ENCODE results near the gene SYNPO.

Gene SYNPO

DNA sequence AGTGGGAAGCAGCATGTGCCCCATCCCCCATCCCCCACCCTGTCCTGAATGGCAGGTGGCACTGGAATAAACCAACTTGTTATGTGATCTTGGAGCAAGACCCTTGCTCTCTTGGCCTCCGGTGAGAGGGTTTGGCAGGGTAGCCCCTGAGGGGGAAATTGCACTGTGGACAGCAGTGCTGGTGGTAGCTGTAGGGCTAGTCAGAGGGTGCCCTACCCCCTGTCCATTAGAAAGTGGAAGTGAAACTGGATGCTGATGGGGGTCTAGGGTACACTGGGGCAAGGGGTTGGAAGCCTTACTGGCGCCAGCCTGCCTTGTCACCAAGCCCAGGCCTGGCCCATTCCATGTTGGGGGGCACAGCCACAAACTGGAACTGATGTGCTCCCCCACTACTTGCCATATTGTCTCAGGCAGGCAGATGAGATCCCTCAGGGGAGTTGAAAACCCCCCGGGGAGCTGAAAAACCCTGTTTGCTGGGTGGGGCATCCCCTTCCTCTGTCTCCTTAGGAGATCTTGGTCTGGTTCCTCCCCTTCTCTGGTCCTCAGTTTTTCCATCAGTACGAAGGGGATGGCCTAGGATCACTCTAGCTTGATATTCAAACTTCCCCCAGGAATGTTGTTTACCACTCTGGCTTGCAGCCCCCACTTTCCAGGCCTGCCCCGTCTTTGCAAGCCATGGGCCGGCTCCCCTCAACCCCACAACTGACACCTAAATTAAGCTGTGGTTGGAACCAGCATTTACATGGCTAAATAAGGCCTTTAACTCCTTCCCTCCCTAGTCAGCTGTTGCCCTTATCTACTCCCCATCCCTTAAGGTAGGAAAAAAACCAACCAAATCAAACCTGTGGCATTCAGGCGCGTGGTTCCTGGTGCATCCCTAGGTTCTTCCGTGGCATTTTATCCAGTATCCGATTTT, 14.4 kb upstream of the SYNPO start:
- no peak for DNase-seq

DNA sequence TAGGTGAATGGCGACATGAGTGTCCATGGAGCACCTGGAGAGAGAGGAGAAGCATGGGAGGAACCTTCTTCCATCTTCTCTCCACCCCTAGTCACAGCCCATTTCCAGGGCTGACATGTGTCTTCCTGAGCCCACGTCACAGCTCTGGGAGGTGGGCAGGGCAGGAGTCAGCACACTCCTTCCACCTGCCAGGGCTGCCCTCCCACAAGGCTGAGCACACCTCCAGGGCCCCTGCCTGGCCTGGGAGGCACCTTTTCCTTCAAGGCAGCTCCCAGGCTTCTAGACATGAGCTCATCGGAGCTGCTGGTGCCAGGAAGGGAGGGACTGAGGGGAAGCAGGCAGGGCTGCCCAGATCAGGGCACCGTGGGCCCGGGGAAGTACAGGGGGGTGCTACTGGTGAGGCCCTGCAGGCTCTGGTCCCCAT, 13.6 kb upstream of the SYNPO start:
- no peak for DNase-seq

DNA sequence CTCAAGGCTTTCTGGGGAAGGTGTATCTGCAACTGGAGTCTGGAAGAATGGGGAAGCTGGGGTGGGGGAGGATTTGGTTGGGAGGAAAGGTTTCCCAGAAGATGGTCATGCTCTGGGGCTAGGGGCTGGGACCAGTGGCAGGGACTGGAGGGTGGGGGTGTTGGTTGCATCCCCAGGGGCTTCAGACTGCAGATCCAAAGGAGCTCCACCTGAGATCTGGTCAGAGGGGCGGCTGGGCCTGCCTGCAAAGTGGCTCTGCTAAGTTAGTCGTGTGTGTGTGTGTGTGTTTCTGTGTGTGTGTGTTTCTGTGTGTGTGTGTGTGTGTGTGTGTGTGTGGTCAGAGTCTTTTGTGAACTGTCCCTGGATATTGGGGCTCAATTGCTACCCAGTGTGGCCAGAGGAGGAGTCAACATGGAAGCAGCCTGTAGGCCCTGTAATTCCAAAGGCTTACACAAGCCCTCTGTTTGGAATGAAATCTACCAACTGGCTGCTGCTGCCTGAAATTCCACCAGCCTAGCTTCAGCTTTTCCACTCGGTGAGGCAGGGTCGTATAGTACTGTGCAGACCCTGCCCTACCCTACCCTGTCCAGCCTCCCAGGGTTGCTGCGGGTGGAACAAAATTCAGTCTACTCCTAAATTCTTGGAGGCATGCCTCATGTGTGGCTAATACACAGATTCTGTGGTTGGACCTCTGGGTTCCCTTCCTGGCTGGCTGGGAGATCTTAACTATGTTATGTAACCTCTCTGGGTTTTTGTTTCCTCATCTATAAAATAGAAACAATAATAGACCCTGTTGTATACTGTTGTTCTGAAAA, 12.5 kb upstream of the SYNPO start:
- DNase-seq, result no peak

DNA sequence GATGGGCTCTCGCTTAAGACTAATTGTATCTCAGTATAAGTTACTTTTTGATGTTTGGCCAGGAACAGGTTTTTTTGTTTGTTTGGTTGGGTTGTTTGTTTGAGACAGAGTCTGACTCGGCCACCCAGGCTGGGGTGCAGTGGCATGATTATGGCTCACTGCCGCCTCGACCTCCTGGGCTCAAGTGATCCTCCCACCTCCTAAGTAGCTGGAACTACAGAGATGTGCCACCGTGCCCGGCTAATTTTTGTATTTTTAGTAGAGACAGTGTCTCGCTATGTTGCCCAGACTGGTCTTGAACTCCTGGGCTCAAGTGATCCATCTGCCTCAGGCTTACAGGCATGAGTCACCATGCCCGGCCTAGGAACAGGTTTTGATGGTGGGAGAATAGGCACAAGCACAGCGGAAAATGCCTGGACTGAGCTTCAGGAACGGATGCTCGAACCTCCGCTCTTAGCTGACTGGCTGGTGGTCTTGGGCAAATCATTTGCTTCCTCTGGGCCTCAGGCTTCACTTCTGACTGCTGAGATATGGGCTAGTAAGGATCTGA, 11.4 kb upstream of the SYNPO start:
- no peak for DNase-seq

DNA sequence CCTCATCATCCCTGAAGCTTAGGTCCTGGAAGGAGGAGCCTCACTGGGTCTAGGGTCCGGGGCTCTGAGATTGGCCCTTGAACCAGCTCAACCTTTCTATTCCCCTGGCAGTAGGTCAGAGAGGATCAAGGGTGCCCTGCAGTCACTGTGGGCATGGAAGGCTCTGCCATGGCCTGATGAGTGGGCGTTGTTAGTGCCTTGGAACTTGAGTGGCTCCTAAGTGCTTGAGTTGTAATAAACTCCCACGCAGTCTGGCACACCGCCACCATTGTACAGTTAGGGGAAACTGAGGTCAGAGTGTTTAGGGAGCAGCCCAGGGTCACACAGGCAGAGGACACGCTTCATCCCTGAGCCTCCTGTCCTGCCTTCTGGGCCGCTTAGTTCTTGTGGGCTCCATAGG, 10.4 kb upstream of the SYNPO start:
- no peak for DNase-seq

DNA sequence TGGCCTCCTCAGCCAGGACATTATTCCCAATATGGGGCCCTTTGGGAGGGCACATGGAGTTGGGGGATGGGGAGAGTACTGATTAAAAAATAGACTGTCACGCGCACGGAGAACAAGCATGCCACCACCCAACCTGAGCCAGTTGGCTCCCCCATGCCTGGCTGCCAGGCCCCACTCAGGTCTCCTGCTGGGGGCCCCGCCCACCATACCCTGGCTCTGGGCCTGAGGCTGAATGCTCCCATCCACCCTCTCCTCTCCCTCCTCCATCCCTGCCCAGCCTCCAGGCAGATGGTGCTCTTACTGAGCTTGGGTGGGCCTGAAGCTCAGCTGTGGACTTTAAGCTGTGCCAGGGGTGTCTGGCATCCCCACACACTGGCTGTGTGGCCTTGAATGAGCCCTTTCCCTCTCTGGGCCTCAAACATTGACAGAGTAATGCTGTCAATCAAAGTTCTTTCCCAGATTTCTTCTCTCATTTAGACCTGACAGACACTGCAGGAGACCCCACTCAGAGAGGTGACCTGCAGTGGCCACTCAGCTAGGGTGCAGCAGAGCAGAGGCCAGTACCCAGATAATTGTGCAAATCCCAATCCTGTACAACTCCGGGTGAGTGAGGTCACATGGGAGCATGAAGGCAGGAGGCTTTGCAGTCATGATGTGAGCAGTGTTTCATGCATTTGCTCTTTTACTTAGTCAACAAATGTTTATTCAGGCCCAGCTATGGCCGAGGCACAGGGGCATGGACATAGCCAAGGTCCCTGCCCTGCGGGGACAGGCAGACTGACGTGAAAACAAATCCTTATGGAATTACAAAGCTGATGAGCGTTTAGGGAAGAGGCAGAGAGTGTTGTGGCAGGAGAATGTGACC, 9.8 kb upstream of the SYNPO start:
- no peak for DNase-seq

DNA sequence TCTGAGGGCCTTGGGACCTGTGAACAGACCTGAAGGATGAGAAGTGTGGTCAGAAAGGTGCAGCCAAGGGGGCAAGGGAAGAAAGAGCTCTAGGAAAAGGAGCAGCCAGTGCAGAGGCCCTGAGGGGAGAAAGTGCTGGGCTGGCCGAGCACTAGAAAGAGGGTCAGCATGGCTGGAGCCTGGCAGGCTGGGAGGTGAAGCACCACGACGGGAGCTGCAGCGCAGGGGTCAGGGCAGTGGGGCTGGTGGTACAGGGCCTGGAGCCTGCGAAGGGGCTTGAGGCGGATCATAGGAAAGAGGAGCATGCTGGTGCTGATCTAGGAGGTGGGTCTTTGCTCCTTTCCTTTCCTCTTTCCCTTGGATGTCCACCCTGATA, 9.1 kb upstream of the SYNPO start:
- no peak for DNase-seq

DNA sequence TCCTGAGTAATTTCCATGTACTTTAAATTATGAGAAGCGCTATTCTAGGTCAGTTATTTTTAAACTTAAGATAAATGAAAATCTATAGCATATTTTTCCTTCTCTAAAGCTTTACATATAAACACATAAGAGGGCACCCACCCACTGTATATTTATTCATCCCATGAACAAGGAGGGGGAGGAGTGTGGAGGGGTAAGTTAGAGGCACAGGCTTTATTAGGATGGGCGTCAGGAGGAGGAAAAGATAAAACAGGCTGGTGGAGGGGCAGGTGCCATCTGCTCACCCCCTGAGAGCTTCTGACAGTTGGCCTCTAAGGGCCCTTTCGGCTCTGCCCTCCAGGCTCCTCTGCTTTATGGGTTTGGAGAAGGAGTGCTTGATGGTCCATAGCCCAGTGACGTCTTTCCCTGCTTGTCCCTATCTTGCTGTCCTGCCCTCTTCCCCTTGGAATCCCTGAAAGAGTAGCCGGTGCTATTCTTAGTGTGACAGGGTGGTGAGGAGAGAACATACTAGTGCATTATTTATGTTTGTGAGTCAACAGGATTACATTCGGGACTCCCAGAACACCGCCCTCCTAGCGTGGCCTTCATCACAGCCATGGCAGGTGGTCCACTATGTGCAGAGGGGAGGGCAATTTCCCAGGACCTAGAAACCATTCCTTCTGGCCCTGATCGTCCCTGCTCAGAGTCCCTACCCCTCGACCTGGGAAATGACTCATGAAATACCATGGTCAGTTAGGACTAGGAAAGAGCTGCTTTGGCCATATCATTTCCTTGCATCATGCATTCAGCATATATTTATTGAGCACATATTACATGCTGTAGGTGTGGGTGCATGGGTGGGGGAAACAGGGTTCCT, 7.9 kb upstream of the SYNPO start:
- no peak for DNase-seq

DNA sequence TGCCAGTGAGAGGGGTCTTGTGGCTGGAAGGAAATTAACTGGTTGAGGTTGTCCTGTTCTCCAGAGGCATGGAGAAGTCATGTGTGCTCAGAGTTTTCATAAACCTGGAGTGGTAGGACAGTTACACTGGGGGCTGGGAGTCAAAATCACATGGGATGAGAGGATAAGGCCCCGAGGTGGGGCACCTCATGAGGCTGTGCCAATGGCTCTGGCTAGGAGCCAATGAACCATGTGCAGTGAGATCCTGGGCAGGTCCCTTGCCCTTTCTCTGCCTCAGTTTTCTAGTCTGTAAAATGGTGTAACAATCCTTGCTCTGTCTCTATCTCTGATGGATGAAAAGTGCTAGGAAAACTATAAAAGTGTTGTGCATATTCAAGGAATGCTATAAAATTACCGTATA, 7.0 kb upstream of the SYNPO start:
- DNase-seq, result no peak

DNA sequence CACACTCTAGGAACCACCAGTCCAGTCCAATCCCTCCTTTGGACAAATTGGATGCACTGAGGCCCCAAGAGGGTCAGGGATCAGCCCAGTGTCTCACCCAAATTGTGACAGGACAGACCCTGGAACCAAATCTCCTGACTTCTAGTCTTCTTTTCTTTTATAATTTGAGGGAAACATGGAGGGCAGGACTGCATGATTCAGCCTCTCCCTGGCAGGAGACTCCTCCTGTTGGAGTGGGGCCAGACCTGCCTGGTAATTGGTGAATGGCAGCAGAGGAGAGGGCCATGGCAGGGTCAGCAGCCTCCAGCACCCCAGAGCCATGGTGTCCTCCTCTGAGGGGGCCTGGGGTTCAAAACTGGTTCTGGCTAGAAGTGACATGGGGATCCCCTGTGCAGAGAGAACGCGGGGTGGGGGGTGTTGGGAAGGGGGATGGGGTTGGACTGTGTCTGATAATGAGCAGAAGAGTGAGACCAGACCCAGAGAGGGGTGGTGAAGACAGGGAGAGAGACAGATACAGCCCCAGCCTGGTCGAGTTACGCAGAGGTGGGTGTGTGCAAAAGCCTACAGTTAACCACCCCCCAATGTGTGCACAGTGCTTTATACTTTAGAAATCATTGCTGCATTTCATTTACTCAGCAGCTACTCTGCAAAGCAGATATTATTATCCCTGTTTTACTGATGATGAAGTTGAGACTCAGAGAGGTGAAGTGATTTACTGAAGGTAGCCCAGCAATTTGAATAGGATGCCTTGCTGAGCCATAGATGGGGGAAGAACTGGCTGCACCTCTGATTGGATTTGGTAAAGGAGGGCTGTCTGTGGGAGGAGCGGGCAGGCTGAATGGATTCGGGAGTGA, 3.8 kb upstream of the SYNPO start:
- DNase-seq, result no peak

DNA sequence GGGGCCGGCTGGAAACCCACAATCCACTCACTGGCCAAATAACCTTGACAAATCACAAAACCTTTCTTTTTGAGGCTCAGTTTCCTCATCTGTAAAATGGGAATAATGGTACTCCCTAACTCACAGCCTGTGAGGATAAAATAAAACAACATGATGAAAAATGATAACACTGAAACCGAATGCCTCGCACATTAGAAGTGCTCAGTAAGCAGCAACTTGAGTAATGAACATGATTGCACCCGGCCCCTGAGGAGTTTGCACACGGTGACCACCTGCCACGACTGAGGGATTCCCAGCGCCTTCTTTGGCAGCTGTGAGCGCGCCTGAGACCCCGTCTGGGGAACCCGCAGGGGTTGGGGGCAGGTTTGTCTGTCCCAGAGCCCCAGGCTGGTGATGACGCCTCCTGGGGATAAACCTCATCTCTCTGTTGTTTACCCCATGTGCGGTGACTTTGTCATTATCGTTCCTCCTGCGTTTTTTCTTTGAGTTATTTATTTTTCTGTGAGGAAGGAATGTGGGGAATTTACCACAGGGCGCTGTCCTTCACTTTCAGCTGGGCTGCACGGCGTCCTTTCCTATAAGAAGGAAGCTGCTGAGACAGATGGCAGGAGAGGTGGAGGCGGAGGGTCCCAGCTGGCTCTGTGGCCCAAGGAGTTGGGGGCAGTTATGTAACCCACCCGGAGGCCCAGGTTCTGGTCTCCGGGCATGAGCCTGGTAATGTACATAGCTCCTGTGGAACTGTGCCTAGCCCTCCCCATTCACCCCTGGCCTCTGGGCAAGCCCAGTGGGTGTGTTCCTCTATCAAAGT, 3.0 kb upstream of the SYNPO start:
- no peak for DNase-seq

DNA sequence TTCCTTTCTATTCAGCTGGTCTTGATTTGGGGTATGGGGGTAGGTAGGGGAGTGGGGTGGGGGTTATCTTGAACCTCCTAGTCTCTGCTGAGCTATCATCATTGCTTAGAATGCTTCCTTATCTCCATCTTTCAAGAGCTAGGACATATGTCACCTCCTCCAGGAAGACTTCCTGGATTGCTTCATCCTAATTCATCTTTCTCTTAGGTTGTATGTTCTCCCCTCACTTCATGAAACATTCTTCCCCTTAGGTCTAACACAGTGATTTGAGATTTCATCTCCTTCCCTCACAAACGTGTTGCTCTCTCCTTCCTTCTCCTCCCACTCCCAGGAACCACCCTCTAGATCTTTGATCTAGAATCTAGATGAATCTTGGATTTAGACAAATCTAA, 2.4 kb upstream of the SYNPO start:
- DNase-seq, result no peak

DNA sequence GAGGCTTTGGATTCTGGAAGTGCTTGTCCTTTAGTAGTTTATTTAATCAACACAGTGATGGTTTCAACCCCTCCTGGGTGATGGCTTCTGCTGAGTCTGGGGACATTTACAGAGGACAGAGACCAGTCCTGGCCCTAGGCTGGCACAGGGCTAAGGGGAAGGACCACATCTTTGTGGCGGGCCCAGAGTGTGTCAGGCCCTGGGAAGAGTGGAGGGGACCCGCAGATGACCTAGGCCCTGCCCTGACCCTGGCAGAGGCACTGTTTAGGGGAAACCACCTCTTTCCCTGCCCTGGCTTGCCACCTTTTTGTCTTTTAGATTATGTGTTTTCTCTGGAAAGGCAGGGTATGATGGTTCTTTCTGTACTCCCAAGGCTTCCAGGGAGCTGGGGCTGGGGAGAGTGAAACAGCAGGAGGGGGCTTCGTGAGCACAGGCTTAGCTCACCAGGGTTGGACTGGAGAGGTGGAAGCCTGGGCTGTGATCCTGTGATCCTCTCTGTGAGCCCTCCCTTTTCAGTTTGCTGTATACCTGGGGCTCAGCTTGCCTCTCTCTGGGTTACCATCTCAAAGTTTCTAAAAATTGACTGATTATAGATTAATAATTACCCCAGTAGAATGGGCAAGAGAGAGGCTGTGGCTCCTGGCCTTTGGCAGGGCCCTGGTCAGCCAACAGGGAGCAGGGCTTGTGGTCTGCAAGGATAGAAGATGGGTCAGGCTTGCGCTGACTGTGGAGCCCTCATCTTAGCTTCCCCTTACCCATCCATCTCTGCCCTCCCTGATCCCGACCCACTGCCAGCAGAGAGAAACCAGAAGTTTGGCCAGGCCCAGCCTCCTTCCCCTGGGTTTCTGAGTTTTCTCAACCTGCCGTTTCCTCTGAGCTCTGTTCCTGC, 1.7 kb upstream of the SYNPO start:
- no peak for DNase-seq

DNA sequence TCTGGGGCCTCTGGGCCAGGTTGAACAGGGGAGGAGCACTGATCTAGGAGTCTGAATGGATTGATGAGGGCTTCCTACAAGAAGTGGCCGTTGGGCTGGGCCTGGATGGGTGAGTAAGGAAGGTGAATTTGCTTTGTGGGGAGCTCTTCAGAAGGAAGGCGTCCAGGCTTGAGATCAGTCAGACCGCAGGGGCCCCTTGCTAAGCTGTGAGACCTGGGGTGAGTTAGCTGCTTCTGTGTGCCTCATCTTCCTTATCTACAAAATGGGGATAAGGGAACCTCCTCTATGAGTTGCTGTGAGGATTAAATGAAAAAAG, 1.1 kb upstream of the SYNPO start:
- no peak for DNase-seq

DNA sequence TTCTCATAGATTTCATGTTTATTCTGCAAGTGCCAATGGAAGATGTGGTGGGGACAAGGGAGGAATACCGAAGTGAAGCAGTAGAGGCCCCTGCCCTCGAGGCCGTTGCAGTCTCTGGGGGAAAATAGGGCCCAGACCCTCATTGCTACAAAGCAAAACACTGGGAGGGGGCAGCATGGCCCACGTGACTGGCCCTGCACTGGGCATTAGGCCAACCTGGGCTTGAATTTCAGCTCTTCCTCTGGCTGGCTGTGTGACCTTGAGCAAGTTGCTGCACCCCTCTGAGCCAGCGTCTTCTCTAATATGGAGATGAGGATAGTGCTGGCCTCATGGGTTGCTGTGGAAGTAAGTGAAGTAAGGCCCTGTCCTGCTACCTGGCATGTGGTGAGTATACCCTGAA, 709 bp upstream of the SYNPO start:
- no peak for DNase-seq

DNA sequence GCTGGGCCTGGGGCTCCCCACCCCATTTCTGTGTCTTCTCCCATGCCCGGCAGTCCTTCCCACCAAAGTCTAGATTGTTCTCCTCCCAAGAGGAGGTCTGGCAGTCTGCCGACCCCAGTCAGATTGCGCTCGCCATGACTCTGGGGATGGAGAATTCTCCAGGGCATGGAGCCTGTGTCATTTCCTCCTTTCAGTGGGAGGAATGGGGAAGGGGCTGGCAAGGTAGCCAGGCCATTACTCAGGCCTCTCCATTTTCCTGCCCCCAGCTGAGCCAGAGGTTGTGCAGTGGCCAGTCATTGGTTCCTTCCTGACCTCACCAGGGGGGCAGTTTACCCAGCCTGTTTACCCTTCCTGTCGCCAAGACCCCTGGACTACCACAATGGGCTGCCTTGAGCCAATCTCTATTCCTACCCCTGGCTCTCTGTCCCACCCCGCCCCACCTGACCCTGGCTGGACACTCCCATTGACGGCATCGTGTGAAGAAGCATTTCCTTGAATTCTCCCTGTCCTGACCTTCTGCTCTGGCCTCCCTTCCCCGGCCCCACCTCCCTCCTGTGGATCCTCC, 628 bp downstream of the SYNPO start:
- no peak for DNase-seq

DNA sequence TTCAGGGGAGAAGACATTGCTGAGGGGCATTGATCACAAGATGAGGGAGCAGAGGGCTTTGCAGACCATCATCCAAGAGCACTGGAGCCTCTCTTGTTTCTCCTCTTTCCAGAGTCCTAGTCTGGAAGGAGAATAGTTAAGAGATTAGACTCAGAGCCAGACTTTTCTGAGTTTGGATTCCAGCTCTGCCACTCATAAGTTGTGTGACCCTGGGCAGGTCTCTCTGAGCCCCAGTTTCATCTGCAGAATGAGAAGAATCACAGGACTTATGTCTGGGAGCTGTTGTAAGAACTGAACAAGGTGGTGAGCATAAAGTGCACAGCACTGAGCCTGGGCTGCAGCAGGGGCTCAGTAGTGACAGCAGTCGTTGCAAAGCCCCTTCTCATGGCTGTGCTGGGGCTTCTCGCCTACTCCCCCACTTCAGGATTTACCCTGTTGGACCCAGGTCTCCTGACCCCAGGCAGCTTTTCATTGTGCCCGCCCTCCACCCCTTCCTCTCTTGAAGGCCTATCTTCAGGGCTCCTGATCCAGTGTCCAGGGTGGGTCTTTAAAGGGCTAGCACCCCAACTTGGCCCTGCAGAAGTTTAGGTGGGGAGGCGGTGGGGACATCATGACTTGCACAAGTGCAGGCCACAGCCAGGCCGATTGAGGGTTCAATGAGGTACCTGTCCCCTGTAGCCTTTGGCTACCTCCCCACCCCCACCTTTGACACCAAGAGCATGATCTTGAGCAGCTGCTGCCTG, 1.5 kb downstream of the SYNPO start:
- no peak for DNase-seq

DNA sequence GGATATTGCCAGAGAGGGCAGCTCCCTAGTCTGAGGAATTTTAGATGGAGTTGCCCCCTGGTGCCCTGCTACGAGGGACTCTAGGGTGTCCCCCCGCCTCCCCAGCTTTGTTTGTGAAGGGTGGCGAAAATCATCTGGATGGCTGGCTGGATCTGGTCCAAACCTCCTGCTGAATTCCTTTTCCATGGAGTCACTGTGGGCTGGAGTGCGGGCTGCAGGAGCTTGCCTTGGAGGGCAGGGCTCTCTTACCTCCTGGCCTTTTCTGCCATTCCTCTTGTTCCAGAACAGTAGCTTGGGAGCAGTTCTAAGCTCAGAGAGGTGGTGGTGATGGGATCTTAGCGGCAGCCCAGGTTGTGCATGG, 2.1 kb downstream of the SYNPO start:
- DNase-seq, result no peak
